GM12872 (cell line): Measurements from ENCODE around the gene UBP1.

Experiments
- TF ChIP-seq, protein P1 (sequence below): IDR thresholded peaks from 3 replicates; pipeline ENCODE4 v1.5.1; 2011; ENCODE audit warnings: low read depth, mild to moderate bottlenecking, low read length, moderate library complexity; ENCODE audit not compliant: insufficient read depth

UBP1 gene

DNA sequence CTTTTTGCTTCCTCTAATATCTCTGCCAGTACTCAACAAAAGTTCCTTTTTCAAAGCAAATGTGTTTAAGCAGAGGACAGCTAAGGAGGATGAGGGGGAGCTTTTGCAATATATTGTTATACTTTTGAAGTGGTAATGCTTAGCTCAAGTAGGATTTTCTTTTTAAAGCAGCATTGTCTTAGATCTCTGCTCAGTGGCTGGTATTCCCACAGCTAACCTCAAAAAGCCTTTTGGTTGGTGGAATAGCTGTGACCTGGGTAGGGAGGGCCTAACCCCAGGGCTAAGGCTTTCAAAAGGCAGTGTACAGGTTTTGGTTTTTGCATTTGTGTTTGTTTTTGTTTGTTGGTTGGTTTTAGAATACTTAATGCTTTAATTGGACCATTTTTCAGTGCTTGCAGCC lies 76.1 kb downstream of the UBP1 start:
- TF ChIP-seq, protein P1, sequence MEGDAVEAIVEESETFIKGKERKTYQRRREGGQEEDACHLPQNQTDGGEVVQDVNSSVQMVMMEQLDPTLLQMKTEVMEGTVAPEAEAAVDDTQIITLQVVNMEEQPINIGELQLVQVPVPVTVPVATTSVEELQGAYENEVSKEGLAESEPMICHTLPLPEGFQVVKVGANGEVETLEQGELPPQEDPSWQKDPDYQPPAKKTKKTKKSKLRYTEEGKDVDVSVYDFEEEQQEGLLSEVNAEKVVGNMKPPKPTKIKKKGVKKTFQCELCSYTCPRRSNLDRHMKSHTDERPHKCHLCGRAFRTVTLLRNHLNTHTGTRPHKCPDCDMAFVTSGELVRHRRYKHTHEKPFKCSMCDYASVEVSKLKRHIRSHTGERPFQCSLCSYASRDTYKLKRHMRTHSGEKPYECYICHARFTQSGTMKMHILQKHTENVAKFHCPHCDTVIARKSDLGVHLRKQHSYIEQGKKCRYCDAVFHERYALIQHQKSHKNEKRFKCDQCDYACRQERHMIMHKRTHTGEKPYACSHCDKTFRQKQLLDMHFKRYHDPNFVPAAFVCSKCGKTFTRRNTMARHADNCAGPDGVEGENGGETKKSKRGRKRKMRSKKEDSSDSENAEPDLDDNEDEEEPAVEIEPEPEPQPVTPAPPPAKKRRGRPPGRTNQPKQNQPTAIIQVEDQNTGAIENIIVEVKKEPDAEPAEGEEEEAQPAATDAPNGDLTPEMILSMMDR = no peak

DNA sequence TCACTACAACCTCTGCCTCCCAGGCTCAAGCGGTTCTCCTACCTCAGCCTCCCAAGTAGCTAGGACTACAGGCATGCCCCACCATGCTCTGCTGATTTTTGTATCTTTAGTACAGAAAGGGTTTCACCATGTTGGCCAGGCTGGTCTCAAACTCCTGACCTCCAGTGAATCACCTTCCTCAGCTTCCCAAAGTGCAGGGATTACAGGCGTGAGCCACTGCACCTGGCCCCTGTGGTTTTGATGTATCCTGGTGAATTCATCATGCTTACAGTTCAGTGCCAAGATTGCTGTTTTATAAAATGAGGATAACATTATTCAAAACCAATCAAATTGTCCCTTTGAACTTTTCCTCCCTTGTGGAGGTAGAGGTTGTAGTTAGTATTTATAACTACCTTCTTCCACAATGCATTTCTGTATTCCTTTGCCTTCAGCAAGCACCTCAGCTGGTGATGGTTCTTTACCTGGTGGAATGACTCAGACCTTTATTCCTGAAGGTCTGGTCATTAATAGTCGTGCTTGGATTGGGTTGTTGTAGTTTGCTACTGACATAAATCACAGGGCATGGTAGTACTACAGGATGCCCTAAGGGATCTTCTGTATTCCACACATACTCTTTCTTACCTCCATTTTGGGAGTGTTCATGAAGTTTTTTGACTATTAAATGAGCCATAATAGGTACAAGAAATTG lies 76.9 kb downstream of the UBP1 start:
- TF ChIP-seq, protein P1 = no peak

DNA sequence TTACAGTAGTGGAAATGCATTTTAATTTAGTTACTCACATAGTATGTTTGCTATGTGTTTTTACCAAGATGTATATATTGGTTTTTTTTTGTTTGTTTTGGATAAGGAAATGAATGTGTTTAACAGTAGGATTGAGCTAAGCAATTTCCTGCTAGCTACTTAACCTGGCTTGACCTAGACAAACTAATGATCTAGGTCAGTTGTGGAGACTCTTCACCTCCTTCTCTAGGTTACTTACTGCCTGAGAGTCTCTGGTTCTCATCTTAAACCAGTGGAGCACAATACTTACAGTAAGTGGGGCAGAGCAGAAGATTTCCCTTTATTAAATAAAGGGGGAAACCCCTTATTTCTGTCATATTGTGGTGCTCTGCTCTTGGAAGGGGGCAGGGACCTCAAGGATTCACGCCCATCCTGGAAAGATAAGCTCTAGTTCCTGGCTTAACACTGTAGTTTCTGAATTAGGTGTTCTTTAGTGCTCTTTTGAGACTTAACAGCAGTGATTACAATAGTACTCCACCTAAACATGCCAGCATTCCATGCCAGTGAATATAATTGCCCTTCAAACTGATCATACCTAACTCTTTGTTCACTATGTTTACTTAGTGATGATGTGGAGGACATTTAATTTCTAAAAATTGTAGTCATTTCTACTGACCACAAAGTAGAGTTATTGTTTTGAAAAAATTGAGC lies 79.9 kb downstream of the UBP1 start:
- TF ChIP-seq, protein P1 = no peak

DNA sequence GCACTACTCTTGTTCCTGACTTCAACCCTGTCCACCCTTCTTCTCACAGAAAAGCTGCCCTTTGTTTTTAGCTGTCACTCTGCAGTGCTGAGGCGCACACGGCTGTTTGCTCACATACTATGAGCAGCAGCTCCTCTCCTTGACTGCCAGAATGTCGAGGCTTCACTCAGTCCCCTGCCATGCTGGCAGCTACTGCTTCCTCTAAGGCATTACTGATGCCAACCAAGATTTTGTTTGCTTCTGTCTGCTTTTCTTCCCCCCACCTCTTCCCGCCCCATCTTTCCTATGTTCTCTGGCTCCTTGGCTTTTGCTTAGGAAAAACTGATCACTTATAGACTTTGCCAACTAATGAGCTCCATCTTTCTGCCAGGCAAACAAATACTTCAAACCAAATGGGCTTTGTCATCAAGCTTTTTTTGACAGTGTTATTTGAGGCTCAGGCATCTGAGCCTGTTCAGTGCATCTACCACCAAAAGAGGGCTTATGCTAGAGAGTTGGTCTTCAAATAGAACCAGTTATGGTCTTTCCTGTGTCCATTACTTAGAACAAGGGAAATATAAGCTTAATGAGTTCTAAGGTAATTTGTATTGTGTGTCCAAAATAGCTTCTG lies 81.9 kb downstream of the UBP1 start:
- TF ChIP-seq, protein P1 = no peak

DNA sequence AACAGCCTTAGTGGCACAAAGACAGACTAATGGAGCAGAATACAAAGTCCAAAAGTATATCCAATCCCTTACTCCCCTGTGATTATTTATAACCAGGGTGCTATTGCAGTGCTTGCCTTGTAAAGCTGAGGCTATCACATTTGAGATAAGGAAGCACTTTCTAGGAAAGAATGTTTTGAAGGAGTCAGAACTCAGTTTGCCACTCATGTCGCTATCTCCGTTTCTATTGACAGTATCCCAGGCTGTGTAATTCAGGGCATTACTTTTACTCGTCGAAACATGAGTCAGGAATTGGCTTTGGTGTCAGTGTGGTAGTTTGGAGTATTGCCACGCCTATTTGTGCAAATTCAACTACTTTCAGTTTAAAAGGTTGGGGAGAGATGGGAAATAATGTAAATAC lies 84.6 kb downstream of the UBP1 start:
- TF ChIP-seq, protein P1 = no peak

DNA sequence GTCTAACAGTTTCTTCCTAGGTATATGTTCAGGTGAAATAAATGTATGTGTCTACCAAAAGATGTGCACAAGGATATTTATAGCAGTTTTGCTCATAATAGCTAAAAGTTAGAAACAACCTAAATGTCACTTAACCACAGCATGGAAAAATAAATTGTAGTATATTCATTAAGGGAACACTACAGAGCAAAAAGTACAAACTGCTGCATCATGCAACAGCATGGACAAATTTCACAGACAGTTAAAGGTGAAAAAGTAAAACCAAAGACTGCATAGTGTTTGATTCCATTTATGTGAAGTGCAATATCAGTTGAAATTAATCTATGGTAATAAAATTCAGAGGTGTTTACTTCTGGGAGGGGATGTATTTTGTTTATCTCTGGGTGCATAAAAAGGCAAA lies 100.4 kb downstream of the UBP1 start:
- TF ChIP-seq, protein P1 = no peak
